ENCODE data around the gene EMCN. TPM values are rescaled to one million over a fixed set of nuclear protein-coding genes. Genes with fewer than 3 reads are reported as not detected.
"Not testable (repeated sequence)": the region's sequence is repeated elsewhere in the genome, so short reads cannot be mapped to it uniquely, and the experiment has no call there.

Gene EMCN
- total RNA-seq, 2 experiments from 2014 or later, result not detected

DNA sequence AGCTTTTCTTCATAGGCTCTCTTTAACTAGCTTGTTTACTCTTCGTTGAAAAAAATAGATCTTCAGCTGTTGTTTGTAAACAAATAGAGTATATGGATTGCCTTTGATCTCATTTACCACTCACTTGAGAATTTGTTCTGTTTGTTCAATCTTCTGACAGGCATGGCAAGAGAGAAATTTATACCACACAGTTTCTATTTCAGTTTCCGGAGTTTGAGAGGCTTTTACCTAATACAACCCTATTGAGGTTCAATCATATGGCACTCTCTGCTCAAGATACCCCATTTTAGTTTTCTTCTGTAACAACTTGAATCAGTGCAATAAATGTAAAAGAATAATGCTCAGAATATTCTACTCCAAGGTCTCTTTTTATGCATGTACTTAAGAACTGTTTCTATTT lies 148.0 kb downstream of the EMCN start:
- peaks cover 3% of the 10 kb centered on the region for H3K27me3 Mint-ChIP-seq
- no peak overlapping the region for H3K4me3 Mint-ChIP-seq
- no peak overlapping the region for H3K27ac Mint-ChIP-seq
- no peaks in the 10 kb centered on the region for H3K9me3 Mint-ChIP-seq
- no peak for DNase-seq
- H3K4me1 Mint-ChIP-seq, result no peaks in the 10 kb centered on the region
- H3K36me3 Mint-ChIP-seq, result no peaks in the 10 kb centered on the region

DNA sequence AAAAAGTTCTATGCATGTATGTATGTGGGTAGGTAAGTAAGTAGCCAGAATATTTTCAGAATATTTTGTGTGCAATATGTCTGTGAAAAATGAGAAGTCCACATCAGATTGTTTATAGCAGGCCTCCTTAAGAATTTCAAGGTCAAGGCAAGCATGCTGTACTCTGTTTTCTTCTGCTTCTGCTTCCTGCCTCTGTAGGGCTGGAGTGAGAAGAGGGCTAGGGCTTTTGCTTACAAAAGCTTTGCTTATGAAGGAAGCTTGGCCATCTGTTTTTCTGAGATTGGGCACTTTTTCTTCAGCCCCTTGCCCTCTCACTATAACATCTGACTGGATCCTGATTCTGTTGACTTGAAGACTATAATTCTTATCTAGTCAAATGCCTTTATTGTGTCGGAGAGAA lies 150.4 kb downstream of the EMCN start:
- Mint-ChIP-seq H3K27me3 (peaks cover 3% of the 10 kb centered on the region), H3K9me3 (no peaks in the 10 kb centered on the region), H3K27ac (no peak overlapping the region), H3K4me3 (no peak overlapping the region), H3K4me1 (no peaks in the 10 kb centered on the region), H3K36me3 (no peaks in the 10 kb centered on the region)
- no peak for DNase-seq

- no peaks in the 10 kb centered on the region for H3K36me3 Mint-ChIP-seq
- no peak overlapping the region for H3K4me3 Mint-ChIP-seq
- H3K9me3 Mint-ChIP-seq, result no peaks in the 10 kb centered on the region
Measured at GRCh38 chr4:100366213-100366612, 151.6 kb downstream of the EMCN start.

DNA sequence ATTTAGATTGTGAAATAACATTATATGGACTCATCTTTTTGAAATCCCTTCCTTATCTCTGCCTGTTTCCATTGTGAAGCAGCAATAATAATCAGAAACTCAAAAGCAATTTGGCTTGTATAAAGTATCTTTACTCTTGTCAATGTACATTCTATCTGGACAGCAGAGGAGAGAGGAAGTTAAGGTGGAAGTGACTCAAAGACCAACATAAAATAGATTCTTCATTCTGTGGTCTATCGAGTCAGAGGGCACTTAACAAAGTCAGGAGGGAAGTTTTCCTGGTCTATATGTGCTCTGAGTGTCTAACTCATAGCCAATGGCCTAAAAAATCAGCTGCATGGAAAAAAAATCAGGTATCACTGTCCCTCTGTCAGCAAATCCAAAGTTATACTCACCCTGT lies 155.5 kb downstream of the EMCN start:
- H3K4me3 Mint-ChIP-seq, result no peak overlapping the region
- DNase-seq, result no peak
- no peak overlapping the region for H3K27ac Mint-ChIP-seq
- peaks cover 3% of the 10 kb centered on the region for H3K9me3 Mint-ChIP-seq
- H3K4me1 Mint-ChIP-seq, result no peaks in the 10 kb centered on the region
- no peaks in the 10 kb centered on the region for H3K36me3 Mint-ChIP-seq
- peaks cover 7% of the 10 kb centered on the region for H3K27me3 Mint-ChIP-seq

More at GRCh38 chr4:100366213-100366612, 151.6 kb downstream of the EMCN start:
- no peak for DNase-seq
- Mint-ChIP-seq H3K27ac (no peak overlapping the region), H3K4me1 (no peaks in the 10 kb centered on the region), H3K27me3 (peaks cover 6% of the 10 kb centered on the region)

DNA sequence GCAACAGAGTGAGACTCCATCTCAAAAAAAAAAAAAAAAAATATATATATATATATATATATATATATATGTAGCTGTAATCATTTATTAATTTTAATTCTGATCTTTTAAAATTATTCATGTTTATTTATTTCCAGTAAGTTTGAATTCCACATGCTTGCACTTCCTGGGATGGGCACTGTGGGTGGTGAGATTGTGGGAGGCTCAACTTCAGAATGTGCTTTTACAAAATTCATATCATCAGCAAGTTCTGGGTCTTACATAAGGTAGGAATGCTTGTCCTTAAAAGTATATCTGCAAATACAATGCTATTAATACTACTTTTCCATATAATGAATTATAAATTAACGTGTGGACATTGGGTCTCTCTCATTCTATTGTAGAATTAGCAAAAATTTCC lies 156.5 kb downstream of the EMCN start:
- no peak overlapping the region for H3K27ac Mint-ChIP-seq
- H3K27me3 Mint-ChIP-seq, result peaks cover 7% of the 10 kb centered on the region
- no peaks in the 10 kb centered on the region for H3K36me3 Mint-ChIP-seq

DNA sequence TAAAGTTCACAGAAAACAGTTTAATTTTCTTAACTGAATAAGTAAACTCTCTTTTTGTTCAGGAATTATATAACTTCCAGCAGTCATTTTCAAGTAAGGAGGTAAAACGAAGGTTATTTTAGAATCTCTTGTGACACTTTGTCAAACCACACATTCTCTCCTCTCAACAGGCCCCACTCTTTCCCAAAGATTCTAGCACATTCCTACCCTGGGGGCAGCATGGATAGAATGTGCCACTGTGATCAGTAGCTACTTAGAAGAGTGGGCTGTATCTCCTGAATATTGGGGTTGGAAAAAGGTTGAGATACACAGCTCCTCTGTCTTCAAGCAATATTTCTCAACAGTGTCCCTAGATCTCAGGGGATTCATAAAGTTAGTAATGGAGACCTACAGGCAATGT lies 157.6 kb downstream of the EMCN start:
- no peaks in the 10 kb centered on the region for H3K36me3 Mint-ChIP-seq
- peaks cover 11% of the 10 kb centered on the region for H3K27me3 Mint-ChIP-seq
- H3K4me1 Mint-ChIP-seq, result no peaks in the 10 kb centered on the region
- peaks cover 7% of the 10 kb centered on the region for H3K9me3 Mint-ChIP-seq
- no peak overlapping the region for H3K27ac Mint-ChIP-seq
- no peak overlapping the region for H3K4me3 Mint-ChIP-seq
- no peak for DNase-seq

More for the DNA sequence above, 156.5 kb downstream of the EMCN start:
- Mint-ChIP-seq H3K4me3 (no peak overlapping the region), H3K4me1 (no peaks in the 10 kb centered on the region), H3K9me3 (peaks cover 5% of the 10 kb centered on the region)
- no peak for DNase-seq

GRCh38 chr4:100359441-100359840 lies 158.4 kb downstream of the EMCN start:
- DNase-seq, result no peak
- Mint-ChIP-seq H3K27me3 (peaks cover 11% of the 10 kb centered on the region), H3K4me3 (no peak overlapping the region), H3K36me3 (no peaks in the 10 kb centered on the region), H3K9me3 (peaks cover 7% of the 10 kb centered on the region), H3K27ac (no peak overlapping the region), H3K4me1 (no peaks in the 10 kb centered on the region)

GRCh38 chr4:100357542-100357941 lies 160.3 kb downstream of the EMCN start:
- Mint-ChIP-seq H3K4me3 (no peak overlapping the region), H3K27me3 (peaks cover 11% of the 10 kb centered on the region), H3K36me3 (no peaks in the 10 kb centered on the region), H3K27ac (no peak overlapping the region), H3K4me1 (no peaks in the 10 kb centered on the region), H3K9me3 (peaks cover 7% of the 10 kb centered on the region)
- no peak for DNase-seq

DNA sequence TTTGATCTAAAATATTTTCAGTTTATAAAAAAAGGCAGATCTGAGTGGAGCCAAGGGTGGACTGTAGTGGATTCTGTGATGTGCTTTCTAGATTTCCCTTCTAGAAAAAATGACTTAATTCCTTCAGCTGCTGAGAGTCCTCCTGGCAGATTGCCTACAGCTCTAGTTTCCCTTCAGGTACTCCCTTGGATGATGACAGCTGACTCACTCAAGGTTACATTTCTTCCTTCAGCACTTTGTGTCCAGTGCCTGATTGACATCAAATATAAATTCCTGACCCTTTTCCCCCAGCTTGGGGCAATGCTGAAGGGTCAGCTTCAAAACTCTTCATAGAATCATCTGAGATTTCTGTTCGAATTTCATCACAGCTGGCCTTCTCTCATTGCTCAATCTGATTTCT lies 161.7 kb downstream of the EMCN start:
- peaks cover 8% of the 10 kb centered on the region for H3K27me3 Mint-ChIP-seq

DNA sequence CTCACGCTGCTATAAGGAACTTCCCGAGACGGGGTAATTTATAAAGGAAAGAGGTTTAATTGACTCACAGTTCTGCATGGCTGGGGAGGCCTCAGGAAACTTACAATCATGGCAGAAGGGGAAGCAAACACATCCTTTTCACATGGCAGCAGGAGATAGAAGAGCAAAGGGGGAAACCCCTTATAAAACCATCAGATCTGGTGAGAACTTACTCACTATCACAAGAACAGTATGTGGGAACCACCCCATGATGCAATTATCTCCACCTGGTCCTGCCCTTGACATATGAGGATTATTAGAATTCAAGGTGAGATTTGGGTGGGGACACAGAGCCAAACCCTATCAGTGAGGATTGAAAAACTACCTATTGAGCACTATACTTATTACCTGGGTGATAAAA lies 165.5 kb downstream of the EMCN start:
- not testable (repeated sequence) for H3K36me3 Mint-ChIP-seq, DNase-seq, H3K4me1 Mint-ChIP-seq, H3K27me3 Mint-ChIP-seq, H3K27ac Mint-ChIP-seq, H3K4me3 Mint-ChIP-seq
- peaks cover 10% of the 10 kb centered on the region for H3K9me3 Mint-ChIP-seq

More for the DNA sequence above, 161.7 kb downstream of the EMCN start:
- no peak for DNase-seq
- Mint-ChIP-seq H3K9me3 (peaks cover 12% of the 10 kb centered on the region), H3K27ac (no peak overlapping the region), H3K4me3 (no peak overlapping the region), H3K4me1 (no peaks in the 10 kb centered on the region), H3K36me3 (no peaks in the 10 kb centered on the region)

DNA sequence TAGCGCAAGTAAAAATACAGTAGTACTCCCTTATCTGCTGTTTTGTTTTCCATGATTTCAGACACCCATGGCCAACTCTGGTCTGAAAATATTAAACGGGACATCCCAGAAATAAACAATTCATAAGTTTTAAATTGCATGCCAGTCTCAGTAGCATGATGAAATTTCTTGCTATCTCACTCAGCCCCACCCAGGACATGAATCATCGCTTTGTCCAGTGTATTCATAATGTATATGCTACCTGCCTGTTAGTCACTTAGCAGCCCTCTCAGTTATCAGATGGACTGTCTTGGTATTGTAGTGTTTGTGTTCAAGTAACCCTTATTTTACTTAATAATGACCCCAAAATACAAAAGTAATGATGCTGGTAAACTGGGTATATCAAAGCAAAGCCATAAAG lies 169.3 kb downstream of the EMCN start:
- DNase-seq, result no peak
- Mint-ChIP-seq H3K4me3 (no peak overlapping the region), H3K36me3 (no peaks in the 10 kb centered on the region), H3K9me3 (peaks cover 9% of the 10 kb centered on the region), H3K27me3 (peaks cover 3% of the 10 kb centered on the region), H3K4me1 (no peaks in the 10 kb centered on the region), H3K27ac (no peak overlapping the region)

DNA sequence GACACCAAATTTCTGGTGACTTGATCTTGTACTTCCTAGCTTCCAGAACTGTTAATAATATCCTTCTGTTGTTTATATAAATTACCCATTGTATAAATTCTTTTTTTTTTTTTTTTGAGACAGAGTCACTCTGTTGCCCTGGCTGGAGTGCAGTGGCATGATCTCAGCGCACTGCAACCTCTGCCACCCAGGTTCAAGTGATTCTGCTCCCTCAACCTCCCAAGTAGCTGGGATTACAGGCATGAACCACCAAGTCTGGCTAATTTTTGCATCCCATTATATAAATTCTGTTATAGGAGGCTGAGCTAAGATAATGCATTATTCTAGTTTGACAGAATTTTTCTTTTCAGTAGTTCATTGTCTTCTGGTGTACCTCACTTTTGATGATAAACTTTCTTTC lies 170.6 kb downstream of the EMCN start:
- H3K36me3 Mint-ChIP-seq, result no peaks in the 10 kb centered on the region
- DNase-seq, result no peak
- peaks cover 3% of the 10 kb centered on the region for H3K27me3 Mint-ChIP-seq
- no peak overlapping the region for H3K4me3 Mint-ChIP-seq
- peaks cover 8% of the 10 kb centered on the region for H3K9me3 Mint-ChIP-seq
- no peaks in the 10 kb centered on the region for H3K4me1 Mint-ChIP-seq
- H3K27ac Mint-ChIP-seq, result no peak overlapping the region

DNA sequence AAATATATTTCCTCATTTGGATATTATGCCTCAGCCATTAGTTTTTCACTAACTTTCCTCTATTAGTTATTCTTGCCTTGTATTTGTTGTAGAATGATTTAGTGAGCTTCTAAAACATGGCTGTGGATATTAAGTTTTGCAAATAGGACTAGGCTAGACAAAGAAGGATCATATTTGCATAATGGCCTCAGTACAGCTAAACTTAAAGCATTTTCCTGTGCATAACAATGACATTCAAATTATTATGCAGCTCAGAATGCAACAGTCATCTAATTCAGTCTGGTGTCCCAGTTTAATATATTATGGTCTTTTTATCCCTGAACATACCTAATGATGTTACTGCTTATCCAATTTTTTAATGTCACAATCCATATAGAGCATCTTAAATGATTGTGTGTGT lies 172.2 kb downstream of the EMCN start:
- Mint-ChIP-seq H3K4me1 (no peaks in the 10 kb centered on the region), H3K36me3 (no peaks in the 10 kb centered on the region), H3K27ac (no peak overlapping the region), H3K27me3 (peaks cover 3% of the 10 kb centered on the region), H3K9me3 (peaks cover 2% of the 10 kb centered on the region), H3K4me3 (no peak overlapping the region)
- DNase-seq, result no peak
